Sigmoid colon (tissue), 7 donors: ENCODE results near the gene PRDM4. TPM values are rescaled to one million over a fixed set of nuclear protein-coding genes. Genes with fewer than 3 reads are reported as not detected.

ENCODE experiments used
- DNase-seq: peaks from one replicate; pipeline ENCODE4 v3.0.0-alpha.2; 2019
- H3K27ac ChIP-seq, 4 donors: fragments of 200-600 bp; sonication (generic); one replicate each; pipeline ENCODE4 v1.5.1; 2016 to 2019; ENCODE audit warnings: mild to moderate bottlenecking in 1 of 4
- H3K27me3 ChIP-seq, 3 donors: fragments of 200-600 bp; sonication (generic); one replicate each; pipeline ENCODE4 v1.5.1; 2019; ENCODE audit warnings: mild to moderate bottlenecking in 1 of 3
- H3K36me3 ChIP-seq, 4 donors: fragments of 200-600 bp; sonication (generic); one replicate each; pipeline ENCODE4 v1.5.1; 2016 to 2019
- H3K4me1 ChIP-seq, 4 donors: fragments of 200-600 bp; sonication (generic); one replicate each; pipeline ENCODE4 v1.5.1; 2017 to 2019
- H3K4me3 ChIP-seq, 4 donors: fragments of 200-600 bp; sonication (generic); one replicate each; pipeline ENCODE4 v1.5.1; 2017 to 2019; ENCODE audit warnings: mild to moderate bottlenecking in 2 of 4, moderate library complexity in 1 of 4
- H3K9me3 ChIP-seq, 4 donors: fragments of 200-600 bp in 3 of 4; sonication (generic) in 3 of 4; one replicate each; pipeline versions ENCODE4 v1.5.1 to v1.6.1; 2013 to 2019
- EP300 ChIP-seq, 4 donors: sonication (generic); formaldehyde crosslinking; IDR thresholded peaks; one replicate each; pipeline ENCODE4 v1.6.1; 2017; ENCODE audit warnings: antibody characterized with exemption in 4 of 4
- POLR2A ChIP-seq, 2 donors: fragments of 450-650 bp; IDR thresholded peaks; one replicate each; pipeline ENCODE4 v1.6.1; 2016; ENCODE audit warnings: antibody characterized with exemption in 2 of 2, mild to moderate bottlenecking in 2 of 2, moderate library complexity in 2 of 2
- POLR2AphosphoS5 ChIP-seq, 4 donors: sonication (generic); formaldehyde crosslinking; IDR thresholded peaks; one replicate each; pipeline ENCODE4 v1.6.1; 2017; ENCODE audit warnings: antibody characterized with exemption in 4 of 4
- WGBS, 2 donors: extraction: QIAGEN DNeasy Blood & Tissue Kit; methylation state at CpG; one replicate each; pipeline ENCODE4 v1.1.7; 2013; 5-methylcytosine and 5-hydroxymethylcytosine counted together
- intact Hi-C: fragments of 100-400 bp; cut with DNase I; formaldehyde crosslinking; loops from one replicate; pipeline ENCODE4 v1.15.1; 2023
- polyA plus RNA-seq, 3 donors: library from polyadenylated mRNA; stranded (reverse); fragments of 200-250 nt; gene quantifications; one replicate each; pipeline ENCODE4 v1.2.3, GENCODE V29; 2013
- total RNA-seq, 4 donors: library from RNA; depleted of rRNA; stranded (reverse); fragments of >200 nt; gene quantifications; one replicate each; pipeline ENCODE4 v1.1.0, GENCODE V29; 2016
- TF ChIP-seq, protein P1 (sequence below), 4 experiments: fragments of 450-650 bp in 3 of 4; fragments of 200-600 bp in 1 of 4; IDR thresholded peaks; one replicate each; pipeline ENCODE4 v1.5.1; 2016 to 2019; ENCODE audit warnings: antibody characterized with exemption in 4 of 4, mild to moderate bottlenecking in 3 of 4, moderate library complexity in 2 of 4
- donor health status: healthy with polysubstance abuse.
- donor health status: Bipolar disorder and iron deficiency.
- donor health status: healthy.

Gene PRDM4
- total and polyA plus RNA-seq, 7 donors, result 15.6 to 25.7 (median 19.7) TPM

DNA sequence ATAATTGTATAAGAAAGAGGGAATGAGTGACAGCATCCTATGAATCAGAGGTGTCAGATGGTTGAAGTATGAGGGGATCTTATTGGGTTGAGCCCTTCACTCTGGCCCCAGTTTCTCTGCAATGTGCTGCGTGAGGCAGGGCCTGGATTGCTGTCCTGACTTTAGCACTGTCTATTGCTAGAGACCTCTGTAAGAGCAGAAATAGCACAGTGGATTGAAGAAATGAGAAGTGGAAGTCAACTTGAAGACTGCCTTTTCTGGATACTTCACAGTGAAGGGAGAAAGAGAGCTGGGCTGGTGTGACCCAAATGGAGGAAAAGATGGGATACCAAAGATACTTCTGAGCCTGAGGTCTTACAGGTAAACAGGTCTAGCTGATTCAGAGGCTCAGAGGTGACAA is 19.4 kb upstream of the PRDM4 start:
- Histone ChIP-seq H3K27ac (no peak overlapping the region), H3K27me3 (peaks cover 4 to 23% (median 5%) of the 10 kb centered on the region in 3 donors), H3K4me3 (no peak overlapping the region), H3K4me1 (peaks cover 0 to 3% (median 1%) of the 10 kb centered on the region in 4 donors), H3K36me3 (no peaks in the 10 kb centered on the region), H3K9me3 (no peaks in the 10 kb centered on the region)
- intact Hi-C loops, result no loop called here
- TF ChIP-seq POLR2AphosphoS5 (IDR thresholded peaks at IDR 0.05) (no peak), EP300 (IDR thresholded peaks at IDR 0.05) (no peak), POLR2A (IDR thresholded peaks at IDR 0.05) (no peak)
- TF ChIP-seq, protein P1, sequence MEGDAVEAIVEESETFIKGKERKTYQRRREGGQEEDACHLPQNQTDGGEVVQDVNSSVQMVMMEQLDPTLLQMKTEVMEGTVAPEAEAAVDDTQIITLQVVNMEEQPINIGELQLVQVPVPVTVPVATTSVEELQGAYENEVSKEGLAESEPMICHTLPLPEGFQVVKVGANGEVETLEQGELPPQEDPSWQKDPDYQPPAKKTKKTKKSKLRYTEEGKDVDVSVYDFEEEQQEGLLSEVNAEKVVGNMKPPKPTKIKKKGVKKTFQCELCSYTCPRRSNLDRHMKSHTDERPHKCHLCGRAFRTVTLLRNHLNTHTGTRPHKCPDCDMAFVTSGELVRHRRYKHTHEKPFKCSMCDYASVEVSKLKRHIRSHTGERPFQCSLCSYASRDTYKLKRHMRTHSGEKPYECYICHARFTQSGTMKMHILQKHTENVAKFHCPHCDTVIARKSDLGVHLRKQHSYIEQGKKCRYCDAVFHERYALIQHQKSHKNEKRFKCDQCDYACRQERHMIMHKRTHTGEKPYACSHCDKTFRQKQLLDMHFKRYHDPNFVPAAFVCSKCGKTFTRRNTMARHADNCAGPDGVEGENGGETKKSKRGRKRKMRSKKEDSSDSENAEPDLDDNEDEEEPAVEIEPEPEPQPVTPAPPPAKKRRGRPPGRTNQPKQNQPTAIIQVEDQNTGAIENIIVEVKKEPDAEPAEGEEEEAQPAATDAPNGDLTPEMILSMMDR (IDR thresholded peaks at IDR 0.05), result no peak
- WGBS, 2 donors, result 49 to 80% methylated on average over 1 of the region's 1 CpG
- DNase-seq, result no peak

DNA sequence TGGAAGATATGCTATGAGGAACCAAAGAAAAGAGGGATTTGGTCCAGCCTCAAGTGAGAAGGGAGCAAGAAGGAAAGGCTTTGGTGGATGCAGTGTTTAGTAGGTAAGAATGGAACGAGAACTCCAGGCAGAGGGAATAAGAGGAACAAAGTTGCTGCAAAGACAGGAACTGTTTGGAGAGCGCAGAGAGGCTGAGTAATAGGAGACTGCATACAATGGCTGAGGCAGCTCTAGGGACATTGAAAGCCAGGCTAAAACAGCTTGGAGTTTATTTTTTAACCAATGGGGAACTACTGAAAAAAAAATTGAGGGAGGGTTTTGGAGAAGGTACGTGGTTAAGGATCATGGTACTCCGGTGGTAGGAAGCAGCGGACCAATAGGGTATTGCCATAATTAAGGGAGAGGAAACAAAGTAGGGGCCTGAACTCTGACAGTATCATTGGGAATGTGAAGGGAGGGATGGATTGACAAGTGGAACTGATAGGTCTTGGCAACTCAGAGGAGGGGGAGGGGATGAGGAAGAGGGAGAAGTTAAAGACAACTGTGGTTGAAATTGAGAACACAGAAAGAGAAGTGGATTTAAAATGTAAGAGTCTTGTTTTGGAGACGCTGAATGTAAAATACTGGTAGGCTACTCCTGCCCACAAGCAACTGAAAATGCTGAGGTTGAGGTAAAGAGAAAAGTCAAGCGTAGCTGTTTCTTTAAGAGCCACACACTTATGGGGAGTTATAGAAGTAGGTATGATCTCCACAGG is 18.3 kb upstream of the PRDM4 start:
- Histone ChIP-seq H3K4me3 (no peak overlapping the region), H3K4me1 (peaks cover 0 to 8% (median 2%) of the 10 kb centered on the region in 4 donors), H3K36me3 (no peaks in the 10 kb centered on the region), H3K27ac (peak overlapping the region in 1 of 4 donors; percentile 37), H3K27me3 (peaks cover 6 to 33% (median 16%) of the 10 kb centered on the region in 3 donors), H3K9me3 (no peaks in the 10 kb centered on the region)
- TF ChIP-seq, protein P1 (IDR thresholded peaks at IDR 0.05), result no peak
- TF ChIP-seq POLR2AphosphoS5 (IDR thresholded peaks at IDR 0.05), result no peak
- no peak for TF ChIP-seq EP300 (IDR thresholded peaks at IDR 0.05)
- no peak for TF ChIP-seq POLR2A (IDR thresholded peaks at IDR 0.05)
- WGBS, 2 donors, result 67 to 91% methylated on average over 7 of the region's 7 CpGs
- intact Hi-C loops, result no loop called here
- DNase-seq, result no peak

DNA sequence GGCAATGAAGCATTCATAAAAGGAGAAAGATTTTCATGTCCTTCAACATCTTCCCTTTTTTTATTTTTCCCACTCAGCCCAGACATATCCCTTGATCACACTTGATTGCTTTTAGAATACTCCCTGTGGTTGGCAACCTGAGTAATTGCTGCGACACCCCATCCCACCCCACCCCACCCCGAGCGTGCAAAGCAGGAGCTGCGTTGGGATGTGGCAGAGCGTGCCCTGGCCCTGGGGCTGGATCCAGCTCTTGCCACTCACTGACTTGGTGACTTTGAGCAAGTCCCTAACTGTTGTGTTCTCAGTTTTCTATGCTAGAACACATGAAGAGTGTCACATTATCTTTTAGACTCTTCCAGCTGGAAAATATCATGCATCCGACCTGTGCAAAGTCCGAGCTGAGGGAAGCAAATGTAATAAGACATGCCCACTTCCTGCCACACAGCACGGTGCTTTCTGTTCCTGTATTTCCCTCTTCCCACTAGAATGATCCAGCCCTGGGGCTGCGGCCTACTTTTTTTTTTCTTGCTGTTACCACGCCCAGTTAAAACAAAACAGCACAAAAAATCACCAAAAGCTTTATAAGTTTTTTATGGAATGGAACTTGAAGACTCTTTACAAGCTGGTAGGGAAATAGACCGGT is 17.6 kb upstream of the PRDM4 start:
- Histone ChIP-seq H3K4me1 (peaks cover 0 to 8% (median 2%) of the 10 kb centered on the region in 4 donors), H3K27me3 (peaks cover 6 to 41% (median 21%) of the 10 kb centered on the region in 3 donors), H3K9me3 (no peaks in the 10 kb centered on the region), H3K36me3 (no peaks in the 10 kb centered on the region), H3K4me3 (no peak overlapping the region), H3K27ac (no peak overlapping the region)
- 19 to 49% methylated on average over 11 of the region's 11 CpGs for WGBS, 2 donors
- TF ChIP-seq EP300 (IDR thresholded peaks at IDR 0.05) (no peak), POLR2AphosphoS5 (IDR thresholded peaks at IDR 0.05) (no peak), POLR2A (IDR thresholded peaks at IDR 0.05) (no peak)
- TF ChIP-seq, protein P1 (IDR thresholded peaks at IDR 0.05), result no peak
- intact Hi-C loops, result no loop called here
- no peak for DNase-seq

DNA sequence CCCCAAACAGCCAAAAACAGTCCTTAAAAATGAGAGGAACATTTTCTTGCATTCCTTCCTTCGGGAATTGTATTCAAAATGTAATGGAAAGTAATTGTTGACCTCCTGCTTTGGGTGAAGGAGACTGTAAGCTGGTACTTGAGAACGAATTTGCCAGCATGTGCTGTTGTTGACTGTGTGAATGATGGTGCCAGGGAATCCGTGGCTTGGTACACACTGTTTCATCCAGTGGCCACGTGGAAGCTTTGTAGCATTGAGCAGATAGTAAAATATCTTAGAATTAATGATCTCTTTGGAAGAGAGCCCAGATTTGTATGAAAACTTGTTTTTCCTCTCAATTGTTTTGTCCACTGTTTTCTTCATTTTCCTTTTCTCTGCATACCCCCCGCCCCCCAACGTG is 15.2 kb upstream of the PRDM4 start:
- WGBS, 2 donors, result 47 to 51% methylated on average over 6 of the region's 6 CpGs
- intact Hi-C loops, result no loop called here
- H3K36me3 ChIP-seq, result no peaks in the 10 kb centered on the region
- H3K4me1 ChIP-seq, result peaks cover 0 to 8% (median 2%) of the 10 kb centered on the region in 4 donors
- no peak overlapping the region for H3K27ac ChIP-seq
- TF ChIP-seq POLR2A (IDR thresholded peaks at IDR 0.05) (no peak), EP300 (IDR thresholded peaks at IDR 0.05) (no peak), POLR2AphosphoS5 (IDR thresholded peaks at IDR 0.05) (no peak)
- TF ChIP-seq, protein P1 (IDR thresholded peaks at IDR 0.05), result no peak
- DNase-seq, result no peak
- H3K27me3 ChIP-seq, result peaks cover 6 to 56% (median 25%) of the 10 kb centered on the region in 3 donors
- H3K9me3 ChIP-seq, result no peaks in the 10 kb centered on the region
- no peak overlapping the region for H3K4me3 ChIP-seq
